K562 (cell line): ENCODE measurements around the gene ATP13A2. TPM values are rescaled to one million over a fixed set of nuclear protein-coding genes. Genes with fewer than 3 reads are reported as not detected.

Experiments used
- ARNT ChIP-seq, 2 experiments: fragments of 450-650 bp; IDR thresholded peaks; 2 replicates each; pipeline ENCODE4 v1.6.1; 2016; ENCODE audit warnings: mild to moderate bottlenecking in 1 of 2
- DIDO1 ChIP-seq: fragments of 450-650 bp; IDR thresholded peaks from 2 replicates; pipeline ENCODE4 v1.6.1; 2016; ENCODE audit warnings: low read depth, missing biosample characterization, missing genetic modification characterization
- HCFC1 ChIP-seq: IDR thresholded peaks from 2 replicates; pipeline ENCODE4 v1.6.1; 2012; ENCODE audit warnings: low read depth, low read length, improper control_type of control experiment
- KLF13 ChIP-seq: fragments of 450-650 bp; IDR thresholded peaks from 2 replicates; pipeline ENCODE4 v1.6.1; 2016; ENCODE audit warnings: missing genetic modification characterization, low read depth, mild to moderate bottlenecking, missing compliant biosample characterization, moderate library complexity, borderline replicate concordance
- PHB ChIP-seq: fragments of 250-450 bp; sonication (Bioruptor Pico); IDR thresholded peaks from 2 replicates; pipeline ENCODE4 v1.5.0; 2021
- POLR2G ChIP-seq: fragments of 200-400 bp; formaldehyde crosslinking; IDR thresholded peaks from 2 replicates; pipeline ENCODE4 v1.6.1; 2017; ENCODE audit warnings: low read depth, mild to moderate bottlenecking, antibody characterized with exemption, low read length, moderate library complexity
- RBM14 ChIP-seq: fragments of 200-400 bp; formaldehyde crosslinking; IDR thresholded peaks from 2 replicates; pipeline ENCODE4 v1.6.1; 2018; ENCODE audit warnings: low read depth, mild to moderate bottlenecking, low read length, moderate library complexity, borderline replicate concordance; ENCODE audit not compliant: insufficient read depth
- SP1 ChIP-seq: sonication (generic); formaldehyde crosslinking; IDR thresholded peaks from 2 replicates; pipeline ENCODE4 v1.8.1; 2022; ENCODE audit warnings: mild to moderate bottlenecking, missing genetic modification reagents
- TAF1 ChIP-seq: IDR thresholded peaks from 2 replicates; pipeline ENCODE4 v1.6.1; 2011; ENCODE audit warnings: mild to moderate bottlenecking, low read length, moderate library complexity; ENCODE audit not compliant: insufficient read depth, control insufficient read depth, severe bottlenecking; ENCODE audit errors: extremely low read depth
- TCF7L2 ChIP-seq: fragments of 150-350 bp; IDR thresholded peaks from 2 replicates; pipeline ENCODE4 v1.6.1; 2016; ENCODE audit warnings: low read depth, mild to moderate bottlenecking, low read length, moderate library complexity
- XRCC5 ChIP-seq: fragments of 200-400 bp; formaldehyde crosslinking; IDR thresholded peaks from 2 replicates; pipeline ENCODE4 v1.6.1; 2017; ENCODE audit warnings: low read depth, mild to moderate bottlenecking, low read length
- ZFX ChIP-seq: sonication (generic); formaldehyde crosslinking; IDR thresholded peaks from 2 replicates; pipeline ENCODE4 v1.8.0; 2022; ENCODE audit warnings: mild to moderate bottlenecking, missing genetic modification reagents, moderate library complexity
- ZNF124 ChIP-seq: sonication (generic); formaldehyde crosslinking; IDR thresholded peaks from 2 replicates; pipeline ENCODE4 v1.8.1; 2022; ENCODE audit warnings: missing genetic modification reagents
- ZNF695 ChIP-seq: fragments of 450-650 bp; formaldehyde crosslinking; IDR thresholded peaks from 2 replicates; pipeline ENCODE4 v1.4.0; 2020; ENCODE audit warnings: mild to moderate bottlenecking, moderate library complexity
- polyA plus RNA-seq, 8 experiments: library from polyadenylated mRNA; depleted of rRNA in 4 of 8; stranded (reverse) in 5 of 8; unstranded in 3 of 8; fragments of >200 nt; fragmentation: Nextera tagmentation in 2 of 8; fragmentation: Illumina TruSeq in 1 of 8; extraction: Ambion mirVana in 2 of 8; extraction: Trizol in 1 of 8; gene quantifications; 2 replicates each; pipeline versions ENCODE4 v1.2.1 to v1.2.3, GENCODE V29; 2011 to 2014; ENCODE audit warnings: inconsistent platforms in 1 of 8, missing spikeins in 1 of 8
- total RNA-seq, 7 experiments: library from RNA; depleted of rRNA in 6 of 7; stranded (reverse); fragments of >200 nt in 6 of 7; fragmentation: Illumina TruSeq in 2 of 7; extraction: Trizol in 2 of 7; gene quantifications; 2 replicates each; pipeline versions ENCODE4 v1.2.1 to v1.2.3, GENCODE V29; 2011 to 2021; ENCODE audit warnings: low replicate concordance in 1 of 7
- TF ChIP-seq, protein P1 (sequence below): fragments of 250-450 bp; sonication (Bioruptor Pico); IDR thresholded peaks from 2 replicates; pipeline ENCODE4 v1.9.0; 2021; ENCODE audit warnings: mild to moderate bottlenecking
- TF ChIP-seq, protein P2 (sequence below): fragments of 450-650 bp; IDR thresholded peaks from 2 replicates; pipeline ENCODE4 v1.6.1; 2016

Gene ATP13A2
- total and polyA plus RNA-seq, 9 of the 15 experiments (the other 6 are each of a cell fraction or from before 2014, with no cell fraction given), result 0.36 to 56.3 (median 16.3) TPM

DNA sequence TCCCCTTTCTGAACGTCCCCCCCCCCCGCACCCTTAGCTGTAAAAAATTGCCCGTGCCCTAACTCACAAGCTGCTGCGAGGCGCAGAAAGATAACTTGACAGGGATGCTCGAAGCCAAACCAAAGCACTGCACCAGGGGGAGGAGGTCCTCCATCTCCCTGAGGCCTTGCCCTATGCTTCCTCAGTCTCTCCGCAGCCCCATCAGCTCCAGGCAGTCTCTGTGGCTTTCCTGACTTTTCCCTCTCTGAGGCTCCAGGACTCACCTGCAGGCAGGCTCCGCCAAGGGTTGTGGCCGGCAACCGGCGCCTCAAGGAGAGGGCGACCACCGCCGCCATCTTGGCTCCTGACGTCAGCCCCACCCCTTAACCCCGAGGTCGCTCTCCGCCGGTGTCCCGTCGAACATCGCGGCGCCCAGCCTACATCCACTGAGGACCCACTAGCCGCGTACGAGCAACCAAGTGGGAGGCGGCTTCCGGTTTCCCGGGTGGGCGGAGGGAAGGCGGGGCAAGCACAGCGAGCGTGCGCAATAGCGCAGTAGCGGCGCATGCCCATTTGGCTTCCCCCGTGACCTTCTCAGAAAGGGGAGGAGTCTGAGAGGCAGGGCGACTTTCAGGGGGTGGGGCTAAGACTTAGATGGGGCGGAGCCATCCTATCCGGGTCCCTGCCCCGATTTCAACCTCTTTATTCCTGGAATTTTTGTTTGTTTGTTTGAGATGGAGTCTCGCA is 42.1 kb upstream of the ATP13A2 start, which contains the start of gene SDHB (continued):
- TF ChIP-seq XRCC5, result 0 out of 2 replicates have a peak, but pooled peaks have one; percentile 10
- TF ChIP-seq, protein P1, sequence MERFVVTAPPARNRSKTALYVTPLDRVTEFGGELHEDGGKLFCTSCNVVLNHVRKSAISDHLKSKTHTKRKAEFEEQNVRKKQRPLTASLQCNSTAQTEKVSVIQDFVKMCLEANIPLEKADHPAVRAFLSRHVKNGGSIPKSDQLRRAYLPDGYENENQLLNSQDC (CRISPR knock-in tag), result 0 out of 2 replicates have a peak, but pooled peaks have one; percentile 75
- TF ChIP-seq RBM14, result no peak
- TF ChIP-seq PHB (CRISPR knock-in tag), result no peak
- peak; percentile 85 for TF ChIP-seq TAF1
- TF ChIP-seq SP1 (CRISPR knock-in tag), result peak; percentile 92
- peak; percentile 74 for TF ChIP-seq HCFC1
- no peak for TF ChIP-seq ZNF124 (CRISPR knock-in tag)
- peak; percentile 74 for TF ChIP-seq DIDO1 (tag)
- TF ChIP-seq POLR2G, result peak; percentile 97
- TF ChIP-seq ARNT (IDR thresholded peaks at IDR 0.05), result no peak
- TF ChIP-seq, protein P2, sequence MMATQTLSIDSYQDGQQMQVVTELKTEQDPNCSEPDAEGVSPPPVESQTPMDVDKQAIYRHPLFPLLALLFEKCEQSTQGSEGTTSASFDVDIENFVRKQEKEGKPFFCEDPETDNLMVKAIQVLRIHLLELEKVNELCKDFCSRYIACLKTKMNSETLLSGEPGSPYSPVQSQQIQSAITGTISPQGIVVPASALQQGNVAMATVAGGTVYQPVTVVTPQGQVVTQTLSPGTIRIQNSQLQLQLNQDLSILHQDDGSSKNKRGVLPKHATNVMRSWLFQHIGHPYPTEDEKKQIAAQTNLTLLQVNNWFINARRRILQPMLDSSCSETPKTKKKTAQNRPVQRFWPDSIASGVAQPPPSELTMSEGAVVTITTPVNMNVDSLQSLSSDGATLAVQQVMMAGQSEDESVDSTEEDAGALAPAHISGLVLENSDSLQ, result peak; percentile 83
- peak; percentile 80 for TF ChIP-seq KLF13
- no peak for TF ChIP-seq ZNF695
- peak; percentile 83 for TF ChIP-seq ZFX (CRISPR knock-in tag)
- TF ChIP-seq TCF7L2, result no peak
